ENCODE results near the gene EFCAB12. TPM values are rescaled to one million over a fixed set of nuclear protein-coding genes. Genes with fewer than 3 reads are reported as not detected.

The EFCAB12 gene
- polyA plus RNA-seq, 2 of the 4 experiments (the other 2 are of a cell fraction) = 0.62 to 1.1 TPM

DNA sequence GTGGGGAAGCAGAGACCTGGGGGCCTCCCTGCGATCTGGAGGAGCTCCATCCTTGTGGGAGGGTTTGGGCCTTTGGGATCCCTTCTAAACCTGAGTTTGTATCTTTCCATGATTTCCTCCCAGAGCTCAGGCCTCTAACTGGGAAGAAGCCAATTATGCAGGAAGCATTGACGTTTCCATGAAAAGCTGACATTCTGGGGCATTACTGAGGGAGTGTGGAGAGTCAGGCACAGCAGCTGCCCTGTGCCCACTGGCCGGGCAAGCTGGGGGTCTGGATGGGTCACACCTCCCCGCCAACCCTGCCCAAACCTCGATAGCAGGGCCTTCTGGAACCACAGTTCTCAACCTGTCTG lies 74.9 kb downstream of the EFCAB12 start (continued):
- TF ChIP-seq, protein P1, sequence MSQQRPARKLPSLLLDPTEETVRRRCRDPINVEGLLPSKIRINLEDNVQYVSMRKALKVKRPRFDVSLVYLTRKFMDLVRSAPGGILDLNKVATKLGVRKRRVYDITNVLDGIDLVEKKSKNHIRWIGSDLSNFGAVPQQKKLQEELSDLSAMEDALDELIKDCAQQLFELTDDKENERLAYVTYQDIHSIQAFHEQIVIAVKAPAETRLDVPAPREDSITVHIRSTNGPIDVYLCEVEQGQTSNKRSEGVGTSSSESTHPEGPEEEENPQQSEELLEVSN (IDR thresholded peaks at IDR 0.05; ENCODE audit: borderline replicate concordance, low read depth) = no peak
- TF ChIP-seq GATA3 (IDR thresholded peaks at IDR 0.05; ENCODE audit: borderline replicate concordance) (no peak), KDM1A (IDR thresholded peaks at IDR 0.05; ENCODE audit: low read depth) (no peak), FOXS1 (CRISPR knock-in tag; IDR thresholded peaks at IDR 0.05) (no peak), EHMT2 (IDR thresholded peaks at IDR 0.05; ENCODE audit: low read depth) (no peak), POLR2AphosphoS2 (conservative IDR thresholded peaks at IDR 0.05; ENCODE audit: low read length) (no peak)
- TF ChIP-seq, protein P2, sequence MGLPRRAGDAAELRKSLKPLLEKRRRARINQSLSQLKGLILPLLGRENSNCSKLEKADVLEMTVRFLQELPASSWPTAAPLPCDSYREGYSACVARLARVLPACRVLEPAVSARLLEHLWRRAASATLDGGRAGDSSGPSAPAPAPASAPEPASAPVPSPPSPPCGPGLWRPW (IDR thresholded peaks at IDR 0.05) = no peak
- TF ChIP-seq, protein P3, sequence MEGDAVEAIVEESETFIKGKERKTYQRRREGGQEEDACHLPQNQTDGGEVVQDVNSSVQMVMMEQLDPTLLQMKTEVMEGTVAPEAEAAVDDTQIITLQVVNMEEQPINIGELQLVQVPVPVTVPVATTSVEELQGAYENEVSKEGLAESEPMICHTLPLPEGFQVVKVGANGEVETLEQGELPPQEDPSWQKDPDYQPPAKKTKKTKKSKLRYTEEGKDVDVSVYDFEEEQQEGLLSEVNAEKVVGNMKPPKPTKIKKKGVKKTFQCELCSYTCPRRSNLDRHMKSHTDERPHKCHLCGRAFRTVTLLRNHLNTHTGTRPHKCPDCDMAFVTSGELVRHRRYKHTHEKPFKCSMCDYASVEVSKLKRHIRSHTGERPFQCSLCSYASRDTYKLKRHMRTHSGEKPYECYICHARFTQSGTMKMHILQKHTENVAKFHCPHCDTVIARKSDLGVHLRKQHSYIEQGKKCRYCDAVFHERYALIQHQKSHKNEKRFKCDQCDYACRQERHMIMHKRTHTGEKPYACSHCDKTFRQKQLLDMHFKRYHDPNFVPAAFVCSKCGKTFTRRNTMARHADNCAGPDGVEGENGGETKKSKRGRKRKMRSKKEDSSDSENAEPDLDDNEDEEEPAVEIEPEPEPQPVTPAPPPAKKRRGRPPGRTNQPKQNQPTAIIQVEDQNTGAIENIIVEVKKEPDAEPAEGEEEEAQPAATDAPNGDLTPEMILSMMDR (IDR thresholded peaks at IDR 0.05) = no peak

DNA sequence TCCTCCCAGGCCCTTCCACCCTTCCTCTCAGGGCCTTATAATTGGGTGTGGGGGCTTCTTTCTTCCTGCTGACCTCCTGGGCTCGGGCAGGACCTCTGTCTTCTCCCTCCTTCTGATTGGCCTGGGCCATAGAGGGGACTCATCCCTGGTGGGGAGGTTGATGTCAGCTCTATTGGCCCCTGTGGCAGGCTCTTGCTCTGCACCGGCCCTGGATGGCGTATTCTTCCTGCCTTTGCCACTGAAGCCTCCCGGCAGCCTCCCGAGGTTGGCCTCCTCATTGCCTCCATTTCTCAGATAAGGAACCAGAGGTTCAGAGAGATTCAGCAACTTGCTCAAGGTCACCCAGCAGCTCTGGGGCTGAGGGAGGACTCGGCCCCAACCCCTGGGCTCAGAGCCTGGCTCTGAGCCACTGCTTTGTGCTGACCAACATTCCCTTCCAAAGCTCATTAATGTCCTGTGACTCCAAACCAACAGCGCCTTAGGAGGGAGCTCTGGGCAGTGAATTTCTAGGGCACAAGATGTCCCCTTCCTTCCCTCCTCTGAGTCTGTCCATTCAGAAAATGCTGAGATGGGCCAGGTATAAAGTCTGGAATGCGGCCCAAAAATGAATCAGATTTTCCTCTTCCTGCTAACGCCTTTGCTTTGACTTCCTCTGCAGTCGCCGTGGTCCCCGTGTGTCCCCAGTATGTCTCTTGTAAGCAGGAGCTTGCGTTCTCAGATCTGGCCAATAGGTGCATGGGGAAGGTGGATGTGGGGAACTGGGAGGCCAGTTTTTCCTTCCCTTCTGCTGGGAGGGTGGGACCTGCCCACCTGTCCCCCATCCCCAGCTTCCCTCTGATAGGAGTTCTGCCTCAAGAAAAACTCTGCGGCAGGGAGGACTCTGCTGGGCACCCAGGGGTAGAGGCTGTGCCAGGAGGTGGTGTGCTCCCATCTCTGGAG lies 75.5 kb downstream of the EFCAB12 start:
- FAIRE-seq (no peak), DNase-seq (ENCODE audit: low read depth in 1 of 2, low spot score in 1 of 2) (no peak), ATAC-seq (peak in 1 of 2 experiments; percentile 31; a peak in 1 of 6 replicates)
- no peaks in the 10 kb centered on the region for H3K4me1 ChIP-seq
- TF ChIP-seq NFE2L2 (conservative IDR thresholded peaks at IDR 0.05; ENCODE audit: low read length) (no peak), HOXA7 (CRISPR knock-in tag; IDR thresholded peaks at IDR 0.05) (no peak), CHD4 (IDR thresholded peaks at IDR 0.05; ENCODE audit: borderline replicate concordance) (no peak), RARB (CRISPR knock-in tag; IDR thresholded peaks at IDR 0.05) (no peak), FOSL2 (IDR thresholded peaks at IDR 0.05) (no peak), FOSL2 (CRISPR knock-in tag; IDR thresholded peaks at IDR 0.05) (no peak), JUN (IDR thresholded peaks at IDR 0.05) (no peak), HOXB5 (CRISPR knock-in tag; IDR thresholded peaks at IDR 0.05) (no peak), CEBPB (IDR thresholded peaks at IDR 0.05) (no peak), RCOR1 (IDR thresholded peaks at IDR 0.05; ENCODE audit: low read depth, low read length) (no peak), EP300 (IDR thresholded peaks at IDR 0.05) (no peak), GATA3 (IDR thresholded peaks at IDR 0.05; ENCODE audit: borderline replicate concordance) (no peak), RFX5 (IDR thresholded peaks at IDR 0.05) (no peak), PHF8 (IDR thresholded peaks at IDR 0.05; ENCODE audit: borderline replicate concordance, low read depth) (no peak), MAFK (IDR thresholded peaks at IDR 0.05; ENCODE audit: partially characterized antibody) (no peak), KDM5A (IDR thresholded peaks at IDR 0.05) (no peak), RNF2 (IDR thresholded peaks at IDR 0.05; ENCODE audit: borderline replicate concordance, low read depth) (no peak)
- TF ChIP-seq, protein P4, sequence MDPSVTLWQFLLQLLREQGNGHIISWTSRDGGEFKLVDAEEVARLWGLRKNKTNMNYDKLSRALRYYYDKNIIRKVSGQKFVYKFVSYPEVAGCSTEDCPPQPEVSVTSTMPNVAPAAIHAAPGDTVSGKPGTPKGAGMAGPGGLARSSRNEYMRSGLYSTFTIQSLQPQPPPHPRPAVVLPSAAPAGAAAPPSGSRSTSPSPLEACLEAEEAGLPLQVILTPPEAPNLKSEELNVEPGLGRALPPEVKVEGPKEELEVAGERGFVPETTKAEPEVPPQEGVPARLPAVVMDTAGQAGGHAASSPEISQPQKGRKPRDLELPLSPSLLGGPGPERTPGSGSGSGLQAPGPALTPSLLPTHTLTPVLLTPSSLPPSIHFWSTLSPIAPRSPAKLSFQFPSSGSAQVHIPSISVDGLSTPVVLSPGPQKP (IDR thresholded peaks at IDR 0.05; ENCODE audit: low read depth, low read length) = no peak
- TF ChIP-seq, protein P1 (IDR thresholded peaks at IDR 0.05; ENCODE audit: borderline replicate concordance, low read depth) = no peak
- no peak overlapping the region for H3K4me3 ChIP-seq
- ChIA-PET POLR2A (no interaction called here), CTCF (interaction anchor here (1.0 to 1.1 kb wide), 3 partner anchors 8 to 35 kb away, joined by 3 read pairs; no protein-coding TSS in a partner anchor)
- no peak overlapping the region for H3K4me2 ChIP-seq
- H3K27ac ChIP-seq = no peak overlapping the region
- no peaks in the 10 kb centered on the region for H3K9me3 ChIP-seq
- WGBS (ENCODE audit: missing lambda C conversion rate) = 74% methylated on average over 9 of the region's 14 CpGs

Measured in A549 (cell line).